D341Med (cell line): ENCODE data around the gene TAF1C.
A peak's percentile ranks its signal among the peaks of the same experiment; 100 is the strongest.

Experiments
- DNase-seq: peaks from one replicate; pipeline ENCODE4 v3.0.0; 2012; ENCODE audit warnings: low spot score

TAF1C gene

GRCh38 chr16:84182680-84183571 lies 3.9 kb downstream of the TAF1C start:
- no peak for DNase-seq

- DNase-seq: no peak
Observed at GRCh38 chr16:84182104-84182503, 4.8 kb downstream of the TAF1C start.

GRCh38 chr16:84181144-84181915 lies 5.5 kb downstream of the TAF1C start:
- no peak for DNase-seq

- no peak for DNase-seq
Observed at GRCh38 chr16:84180519-84181140, 6.2 kb downstream of the TAF1C start.

- DNase-seq: no peak
Observed at GRCh38 chr16:84179612-84180320, 7.1 kb downstream of the TAF1C start.

- no peak for DNase-seq
Observed at GRCh38 chr16:84178892-84179611, 7.8 kb downstream of the TAF1C start.

- no peak for DNase-seq
Observed at GRCh38 chr16:84178146-84178765, 8.6 kb downstream of the TAF1C start.

- DNase-seq: no peak
Observed at GRCh38 chr16:84177741-84178073, 9.2 kb downstream of the TAF1C start.

GRCh38 chr16:84176192-84177053 lies 10.4 kb downstream of the TAF1C start:
- no peak for DNase-seq

- DNase-seq: peak; percentile 82
Observed at GRCh38 chr16:84175350-84176081, 11.3 kb downstream of the TAF1C start.

- no peak for DNase-seq
Observed at GRCh38 chr16:84174396-84174795, 12.5 kb downstream of the TAF1C start.

GRCh38 chr16:84169765-84170310 lies 17.0 kb downstream of the TAF1C start:
- DNase-seq: no peak

GRCh38 chr16:84166796-84167695 lies 19.8 kb downstream of the TAF1C start:
- no peak for DNase-seq

GRCh38 chr16:84165746-84166145 lies 21.1 kb downstream of the TAF1C start:
- DNase-seq: no peak

- DNase-seq: no peak
Observed at GRCh38 chr16:84161801-84162200, 25.1 kb downstream of the TAF1C start.

GRCh38 chr16:84161037-84161436 lies 25.8 kb downstream of the TAF1C start:
- DNase-seq: no peak

GRCh38 chr16:84159800-84160199 lies 27.1 kb downstream of the TAF1C start:
- no peak for DNase-seq

- DNase-seq: no peak
Observed at GRCh38 chr16:84159007-84159406, 27.9 kb downstream of the TAF1C start.
